ENCODE measurements around the gene SPOCK1.

Gene SPOCK1

DNA sequence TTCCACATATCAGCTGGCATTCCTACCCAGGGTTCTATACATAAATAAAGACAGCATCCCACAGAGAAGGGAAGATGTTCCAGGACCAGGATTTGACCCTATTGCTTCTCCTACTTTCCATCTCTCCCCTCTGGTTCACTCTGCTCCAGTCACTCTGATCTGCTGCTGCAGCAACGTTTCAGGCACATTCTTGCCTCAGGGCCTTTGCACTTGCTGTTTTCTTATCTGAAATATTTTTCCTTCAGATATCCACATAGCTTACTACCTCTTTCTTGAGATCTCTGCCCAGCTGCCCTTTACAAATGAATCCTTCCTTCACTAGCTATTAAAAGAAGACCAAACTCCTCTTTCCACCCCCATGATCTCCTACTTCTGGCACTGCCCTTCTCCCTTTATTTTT is 204.5 kb downstream of the SPOCK1 start:
- no peak overlapping the region for H3K4me3 ChIP-seq (ENCODE audit: low read depth in 1 of 2, low read length in 1 of 2)
- H3K27ac ChIP-seq = no peak overlapping the region
- H3K9me3 ChIP-seq = no peaks in the 10 kb centered on the region
- no peaks in the 10 kb centered on the region for H3K4me1 ChIP-seq (ENCODE audit: control insufficient read depth in 1 of 2, insufficient read depth in 1 of 2, low read depth in 1 of 2, low read length in 1 of 2)
- peaks cover 8% of the 10 kb centered on the region for H3K27me3 ChIP-seq
- no peaks in the 10 kb centered on the region for H3K36me3 ChIP-seq
- no peak for TF ChIP-seq CTCF (IDR thresholded peaks at IDR 0.05)

DNA sequence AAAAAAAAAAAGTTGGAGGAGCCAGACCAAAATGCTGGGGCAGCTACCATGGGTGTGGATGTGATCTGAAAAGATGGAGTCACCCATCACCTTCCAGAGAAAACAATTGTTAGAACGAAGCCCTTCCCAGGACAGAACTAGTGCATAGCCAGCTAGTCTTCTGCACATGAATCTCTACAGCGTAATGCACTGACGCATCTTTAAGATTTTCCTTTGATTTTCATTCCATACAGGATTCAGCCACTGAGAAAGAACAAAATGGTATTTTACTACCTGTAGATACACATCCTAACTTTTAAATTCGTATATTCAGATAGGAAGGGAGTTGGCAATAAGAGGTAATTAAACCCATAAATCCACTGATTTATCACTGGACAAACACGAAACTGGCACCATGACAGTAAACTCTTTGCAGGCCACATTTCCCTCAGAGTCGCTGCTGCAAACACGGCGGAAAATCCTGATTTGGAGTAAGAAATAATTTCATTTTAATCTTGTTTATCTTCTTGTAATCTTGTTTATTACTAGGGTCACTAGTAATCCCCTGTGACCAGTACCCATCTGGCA is 206.6 kb downstream of the SPOCK1 start:
- no peaks in the 10 kb centered on the region for H3K27me3 ChIP-seq
- no peak for TF ChIP-seq CTCF (IDR thresholded peaks at IDR 0.05)
- H3K4me3 ChIP-seq (ENCODE audit: low read depth in 1 of 2, low read length in 1 of 2) = no peak overlapping the region
- H3K4me1 ChIP-seq (ENCODE audit: control insufficient read depth in 1 of 2, insufficient read depth in 1 of 2, low read depth in 1 of 2, low read length in 1 of 2) = no peaks in the 10 kb centered on the region
- H3K27ac ChIP-seq = no peak overlapping the region
- H3K9me3 ChIP-seq = no peaks in the 10 kb centered on the region
- H3K36me3 ChIP-seq = no peaks in the 10 kb centered on the region

GRCh38 chr5:137291436-137291835 is 207.7 kb downstream of the SPOCK1 start:
- Histone ChIP-seq H3K27ac (no peak overlapping the region), H3K4me1 (ENCODE audit: control insufficient read depth in 1 of 2, insufficient read depth in 1 of 2, low read depth in 1 of 2, low read length in 1 of 2) (no peaks in the 10 kb centered on the region), H3K36me3 (no peaks in the 10 kb centered on the region), H3K4me3 (ENCODE audit: low read depth in 1 of 2, low read length in 1 of 2) (no peak overlapping the region), H3K27me3 (no peaks in the 10 kb centered on the region), H3K9me3 (no peaks in the 10 kb centered on the region)
- no peak for TF ChIP-seq CTCF (IDR thresholded peaks at IDR 0.05)

DNA sequence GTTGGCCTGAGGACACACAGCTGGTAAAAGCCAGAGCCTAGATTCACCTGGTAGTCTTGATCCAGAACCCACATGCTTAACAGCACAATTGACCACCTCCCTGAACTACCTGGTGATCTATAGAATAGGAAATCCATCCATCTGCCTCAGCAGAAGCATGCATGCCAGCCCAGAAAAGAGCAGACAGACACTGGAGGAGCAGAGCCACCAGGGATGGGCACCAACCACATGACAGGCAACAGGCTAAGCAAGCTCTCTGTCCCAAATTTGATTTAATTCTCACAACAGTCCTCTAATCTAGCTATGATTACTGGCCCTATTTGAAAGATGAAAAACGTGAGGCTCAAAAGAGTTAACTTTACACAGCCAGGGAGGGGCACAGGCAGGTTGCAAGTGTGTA is 208.1 kb downstream of the SPOCK1 start:
- H3K9me3 ChIP-seq = no peaks in the 10 kb centered on the region
- no peaks in the 10 kb centered on the region for H3K27me3 ChIP-seq
- no peak overlapping the region for H3K4me3 ChIP-seq (ENCODE audit: low read depth in 1 of 2, low read length in 1 of 2)
- no peak overlapping the region for H3K27ac ChIP-seq
- no peaks in the 10 kb centered on the region for H3K36me3 ChIP-seq
- no peaks in the 10 kb centered on the region for H3K4me1 ChIP-seq (ENCODE audit: control insufficient read depth in 1 of 2, insufficient read depth in 1 of 2, low read depth in 1 of 2, low read length in 1 of 2)
- no peak for TF ChIP-seq CTCF (IDR thresholded peaks at IDR 0.05)

DNA sequence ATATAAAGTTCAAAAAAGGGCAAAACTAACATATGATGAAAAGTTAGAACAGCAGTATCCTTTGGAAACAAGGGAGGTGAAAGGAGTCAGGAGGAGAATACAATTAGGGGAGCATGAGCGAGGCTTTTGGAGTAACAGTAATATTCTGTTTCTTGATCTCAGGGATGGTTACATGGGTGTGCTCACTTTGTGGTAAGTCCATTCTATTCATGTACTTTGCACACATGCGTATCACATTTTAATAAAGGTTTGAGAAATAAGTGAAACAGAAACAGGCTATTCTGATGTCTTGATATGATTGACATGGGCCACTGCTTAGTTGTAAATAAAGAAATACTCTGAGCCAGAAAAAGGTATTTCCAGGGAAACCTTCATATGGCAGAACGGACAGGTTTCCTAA is 208.8 kb downstream of the SPOCK1 start:
- Histone ChIP-seq H3K9me3 (no peaks in the 10 kb centered on the region), H3K36me3 (no peaks in the 10 kb centered on the region), H3K4me3 (ENCODE audit: low read depth in 1 of 2, low read length in 1 of 2) (no peak overlapping the region), H3K27me3 (no peaks in the 10 kb centered on the region), H3K27ac (no peak overlapping the region), H3K4me1 (ENCODE audit: control insufficient read depth in 1 of 2, insufficient read depth in 1 of 2, low read depth in 1 of 2, low read length in 1 of 2) (no peaks in the 10 kb centered on the region)
- TF ChIP-seq CTCF (IDR thresholded peaks at IDR 0.05) = no peak

DNA sequence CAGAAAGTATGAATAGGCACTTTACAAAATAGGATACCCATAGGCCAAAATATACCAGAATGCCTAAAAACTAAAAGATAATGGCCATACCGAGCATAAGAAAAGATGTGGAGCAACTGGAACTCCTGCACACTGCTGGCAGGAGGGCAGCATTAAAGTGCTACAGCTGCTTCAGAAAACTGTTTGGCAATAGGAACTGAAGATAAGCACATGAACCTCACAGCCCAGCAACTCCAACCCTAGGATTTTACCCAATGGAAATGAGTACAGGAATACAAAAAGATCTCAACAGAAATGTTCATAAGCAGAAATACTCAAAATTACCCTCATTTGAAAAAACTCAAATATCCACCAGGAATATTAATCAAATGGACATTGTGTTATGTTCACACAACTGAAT is 209.3 kb downstream of the SPOCK1 start:
- no peak for TF ChIP-seq CTCF (IDR thresholded peaks at IDR 0.05)
- no peaks in the 10 kb centered on the region for H3K36me3 ChIP-seq
- H3K4me1 ChIP-seq (ENCODE audit: control insufficient read depth in 1 of 2, insufficient read depth in 1 of 2, low read depth in 1 of 2, low read length in 1 of 2) = no peaks in the 10 kb centered on the region

More for the DNA sequence above, 209.3 kb downstream of the SPOCK1 start:
- Histone ChIP-seq H3K4me3 (ENCODE audit: low read depth in 1 of 2, low read length in 1 of 2) (no peak overlapping the region), H3K27me3 (no peaks in the 10 kb centered on the region), H3K27ac (no peak overlapping the region), H3K9me3 (no peaks in the 10 kb centered on the region)
